Adipocyte (in vitro differentiated cells): ENCODE measurements around the gene UGP2.

Experiments used
- DNase-seq: peaks from one replicate; pipeline ENCODE4 v3.0.0-alpha.2; 2015; ENCODE audit warnings: low read depth
- H3K27me3 ChIP-seq: replicated peaks from 2 replicates; pipeline ENCODE4 v1.7.0; 2013; ENCODE audit warnings: mild to moderate bottlenecking, low read length, moderate library complexity; ENCODE audit not compliant: control insufficient read depth, insufficient read depth
- H3K36me3 ChIP-seq: 2 replicates; pipeline ENCODE4 v1.7.0; 2013; ENCODE audit warnings: low read length, mild to moderate bottlenecking, moderate library complexity; ENCODE audit not compliant: control insufficient read depth, insufficient read depth, severe bottlenecking
- H3K4me1 ChIP-seq: 2 replicates; pipeline ENCODE4 v1.7.0; 2013; ENCODE audit warnings: mild to moderate bottlenecking, low read length, moderate library complexity; ENCODE audit not compliant: control insufficient read depth, insufficient read depth
- H3K4me3 ChIP-seq: 2 replicates; pipeline ENCODE4 v1.7.0; 2013; ENCODE audit warnings: mild to moderate bottlenecking, low read length, moderate library complexity
- H3K9ac ChIP-seq: 2 replicates; pipeline ENCODE4 v1.7.0; 2013; ENCODE audit warnings: mild to moderate bottlenecking, low read length, moderate library complexity
- H3K9me3 ChIP-seq: 2 replicates; pipeline ENCODE4 v1.7.0; 2013; ENCODE audit warnings: mild to moderate bottlenecking, low read length, moderate library complexity; ENCODE audit not compliant: control insufficient read depth

Gene UGP2

GRCh38 chr2:63818271-63818670 lies 23.4 kb upstream of the UGP2 start:
- no peaks in the 10 kb centered on the region for H3K27me3 ChIP-seq
- peaks cover 29% of the 10 kb centered on the region for H3K4me1 ChIP-seq
- H3K9me3 ChIP-seq: no peaks in the 10 kb centered on the region
- no peak overlapping the region for H3K9ac ChIP-seq
- no peaks in the 10 kb centered on the region for H3K36me3 ChIP-seq
- peak; percentile 17 for DNase-seq
- H3K4me3 ChIP-seq: no peak overlapping the region

DNA sequence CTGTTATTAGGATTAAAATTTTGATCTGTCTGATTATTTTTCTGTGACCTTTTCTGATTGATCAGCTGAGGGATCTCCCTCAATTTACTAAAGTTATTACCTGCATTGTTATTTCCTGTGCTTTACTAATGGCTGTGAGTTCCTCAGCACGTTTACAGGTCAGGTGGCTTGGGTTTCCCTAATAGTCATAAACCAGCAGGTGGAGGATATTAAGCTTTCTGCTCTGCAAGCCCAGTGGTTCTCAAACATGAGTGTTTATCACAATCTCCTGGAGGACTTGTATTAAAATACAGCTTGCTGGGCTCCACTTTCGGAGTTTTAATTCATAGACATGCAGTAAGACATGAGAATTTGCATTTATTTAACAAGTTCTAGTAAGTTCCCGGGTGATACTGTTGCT lies 22.4 kb upstream of the UGP2 start:
- H3K27me3 ChIP-seq: no peaks in the 10 kb centered on the region
- H3K9ac ChIP-seq: no peak overlapping the region
- H3K9me3 ChIP-seq: no peaks in the 10 kb centered on the region
- H3K4me3 ChIP-seq: no peak overlapping the region
- H3K36me3 ChIP-seq: no peaks in the 10 kb centered on the region
- peaks cover 29% of the 10 kb centered on the region for H3K4me1 ChIP-seq
- no peak for DNase-seq

- peaks cover 25% of the 10 kb centered on the region for H3K4me1 ChIP-seq
- no peaks in the 10 kb centered on the region for H3K36me3 ChIP-seq
- H3K9me3 ChIP-seq: no peaks in the 10 kb centered on the region
- H3K27me3 ChIP-seq: no peaks in the 10 kb centered on the region
- DNase-seq: peak; percentile 67
- H3K4me3 ChIP-seq: peak overlapping the region; percentile 25
- H3K9ac ChIP-seq: no peak overlapping the region
These were observed 21.7 kb upstream of the UGP2 start for GRCh38 chr2:63819765-63820717.

- no peaks in the 10 kb centered on the region for H3K9me3 ChIP-seq
- DNase-seq: no peak
These were observed 20.7 kb upstream of the UGP2 start for GRCh38 chr2:63820969-63821368.

DNA sequence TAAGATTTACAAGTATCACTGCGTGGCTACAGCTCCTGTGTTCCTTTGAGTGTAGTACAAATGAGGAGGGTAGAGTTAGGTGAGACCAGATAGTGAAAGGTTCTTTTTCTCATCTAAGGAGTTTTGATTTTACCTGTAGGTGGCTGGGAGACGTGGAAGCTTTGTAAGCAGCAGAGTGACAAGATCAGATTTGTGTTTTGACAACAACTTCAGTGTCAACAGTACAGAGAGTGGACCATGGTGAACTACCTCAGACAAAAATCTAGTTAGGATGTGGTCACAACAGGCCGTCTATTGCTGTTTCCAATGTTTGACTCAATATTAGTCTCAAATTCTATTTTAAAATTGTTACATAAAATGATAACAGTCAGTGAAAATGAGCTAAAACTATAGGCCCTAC lies 20.3 kb upstream of the UGP2 start:
- H3K4me3 ChIP-seq: no peak overlapping the region
- no peak for DNase-seq
- no peaks in the 10 kb centered on the region for H3K36me3 ChIP-seq
- H3K27me3 ChIP-seq: no peaks in the 10 kb centered on the region
- no peaks in the 10 kb centered on the region for H3K9me3 ChIP-seq
- no peak overlapping the region for H3K9ac ChIP-seq
- H3K4me1 ChIP-seq: peaks cover 24% of the 10 kb centered on the region

More at GRCh38 chr2:63820969-63821368, 20.7 kb upstream of the UGP2 start:
- H3K4me3 ChIP-seq: no peak overlapping the region
- H3K36me3 ChIP-seq: no peaks in the 10 kb centered on the region
- H3K4me1 ChIP-seq: peaks cover 25% of the 10 kb centered on the region
- H3K9ac ChIP-seq: no peak overlapping the region
- no peaks in the 10 kb centered on the region for H3K27me3 ChIP-seq

DNA sequence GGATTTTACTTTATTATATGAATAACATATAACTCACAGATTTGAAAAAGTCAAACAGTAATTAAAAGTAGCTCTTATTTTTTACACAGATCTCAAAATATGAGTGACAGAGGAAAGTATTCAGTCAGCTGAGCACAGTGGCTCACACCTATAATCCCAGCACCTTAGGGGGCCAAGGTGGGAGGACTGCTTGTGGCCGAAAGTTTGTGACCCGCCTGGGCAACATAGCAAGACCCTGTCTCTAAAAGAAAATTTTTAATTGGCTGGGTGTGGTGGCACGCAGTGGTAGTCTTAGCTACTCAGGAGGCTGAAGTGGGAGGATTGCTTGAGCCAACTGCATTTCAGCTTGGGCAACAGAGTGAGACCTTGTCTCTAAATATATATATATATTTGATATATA lies 19.2 kb upstream of the UGP2 start:
- DNase-seq: no peak

DNA sequence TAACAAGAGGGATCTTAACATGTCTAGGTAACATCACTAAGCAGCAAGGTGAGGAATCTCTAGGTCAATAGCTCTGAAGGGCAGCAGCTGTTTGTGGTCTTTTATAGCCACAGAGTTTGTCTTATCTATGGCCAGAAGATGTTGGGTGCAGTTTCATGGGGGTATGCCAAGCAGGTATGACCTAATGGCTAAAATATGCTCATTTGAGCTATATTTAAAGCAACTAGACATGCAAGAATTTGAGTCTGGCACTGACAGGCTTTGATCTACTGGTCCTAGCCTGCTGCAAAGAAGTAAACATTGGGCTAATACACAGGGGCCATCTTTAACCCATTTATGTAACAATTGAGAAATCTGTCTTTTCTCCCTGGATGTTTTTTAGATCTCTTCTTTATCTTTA lies 13.9 kb upstream of the UGP2 start:
- Histone ChIP-seq H3K4me3 (peak overlapping the region; percentile 8), H3K4me1 (peaks cover 18% of the 10 kb centered on the region), H3K27me3 (no peaks in the 10 kb centered on the region), H3K9ac (peak overlapping the region; percentile 11), H3K9me3 (no peaks in the 10 kb centered on the region), H3K36me3 (no peaks in the 10 kb centered on the region)
- peak; percentile 74 for DNase-seq

More for the DNA sequence above, 19.2 kb upstream of the UGP2 start:
- Histone ChIP-seq H3K9ac (no peak overlapping the region), H3K4me1 (peaks cover 26% of the 10 kb centered on the region), H3K27me3 (no peaks in the 10 kb centered on the region), H3K4me3 (no peak overlapping the region), H3K9me3 (no peaks in the 10 kb centered on the region), H3K36me3 (no peaks in the 10 kb centered on the region)

DNA sequence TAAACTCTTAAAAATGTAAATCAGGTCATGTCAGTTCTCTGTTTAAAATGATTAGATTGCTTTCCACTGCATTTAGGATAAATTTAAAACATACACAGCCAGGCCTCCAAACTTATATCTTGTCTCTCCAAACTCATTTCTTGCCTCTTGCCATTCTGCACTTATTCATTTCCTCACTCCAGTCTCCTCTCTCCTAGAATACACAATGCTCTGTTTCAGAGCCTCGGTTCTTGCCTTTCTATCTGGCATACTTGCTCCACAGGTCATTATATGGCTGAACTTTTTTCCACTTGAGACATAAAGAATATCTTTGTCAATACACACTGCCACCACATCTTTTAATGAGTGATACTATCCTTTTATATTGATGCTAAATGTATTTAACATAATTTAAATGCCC lies 10.5 kb upstream of the UGP2 start:
- no peaks in the 10 kb centered on the region for H3K27me3 ChIP-seq
- H3K9ac ChIP-seq: no peak overlapping the region
- H3K9me3 ChIP-seq: no peaks in the 10 kb centered on the region
- H3K4me1 ChIP-seq: peaks cover 18% of the 10 kb centered on the region
- H3K4me3 ChIP-seq: no peak overlapping the region
- DNase-seq: no peak
- H3K36me3 ChIP-seq: no peaks in the 10 kb centered on the region

DNA sequence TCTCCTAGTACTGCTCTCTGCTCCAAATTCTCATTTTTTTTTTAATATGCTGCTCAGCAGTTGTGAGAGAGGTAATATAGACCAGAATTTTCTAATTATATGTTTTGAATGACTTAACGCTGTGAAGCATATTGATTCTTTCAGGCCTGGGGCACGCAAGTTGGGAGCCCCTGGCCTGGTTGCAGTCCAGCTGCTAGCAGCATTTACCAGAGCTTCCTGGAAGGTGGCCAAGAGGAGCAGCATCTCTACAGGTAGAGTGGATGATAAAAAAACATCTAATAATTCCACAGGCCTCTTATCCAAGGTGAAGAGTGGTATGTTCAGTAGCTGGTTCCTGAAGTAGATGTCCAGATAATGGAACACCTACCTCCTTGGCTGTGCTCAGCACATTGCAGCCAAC lies 7.3 kb upstream of the UGP2 start:
- Histone ChIP-seq H3K9ac (no peak overlapping the region), H3K4me1 (no peaks in the 10 kb centered on the region), H3K27me3 (no peaks in the 10 kb centered on the region)

GRCh38 chr2:63837036-63837594 lies 4.6 kb upstream of the UGP2 start:
- H3K9me3 ChIP-seq: no peaks in the 10 kb centered on the region
- peaks cover 5% of the 10 kb centered on the region for H3K4me1 ChIP-seq
- DNase-seq: no peak
- H3K36me3 ChIP-seq: no peaks in the 10 kb centered on the region
- H3K9ac ChIP-seq: no peak overlapping the region
- no peaks in the 10 kb centered on the region for H3K27me3 ChIP-seq
- no peak overlapping the region for H3K4me3 ChIP-seq

More for the DNA sequence above, 7.3 kb upstream of the UGP2 start:
- Histone ChIP-seq H3K4me3 (no peak overlapping the region), H3K9me3 (no peaks in the 10 kb centered on the region), H3K36me3 (no peaks in the 10 kb centered on the region)
- no peak for DNase-seq

GRCh38 chr2:63840081-63840784 lies 1.5 kb upstream of the UGP2 start:
- no peak for DNase-seq
- H3K9me3 ChIP-seq: no peaks in the 10 kb centered on the region
- peaks cover 23% of the 10 kb centered on the region for H3K4me1 ChIP-seq
- H3K4me3 ChIP-seq: peak overlapping the region; percentile 88
- no peaks in the 10 kb centered on the region for H3K27me3 ChIP-seq
- H3K9ac ChIP-seq: peak overlapping the region; percentile 93
- no peaks in the 10 kb centered on the region for H3K36me3 ChIP-seq
